HG03442 (cell line): ENCODE results near the gene MAP1LC3A.
"Not testable (repeated sequence)": the region's sequence is repeated elsewhere in the genome, so short reads cannot be mapped to it uniquely, and the experiment has no call there.

Source experiments
- ATAC-seq: cut with Tn5 transposase; IDR thresholded peaks from one replicate; pipeline ENCODE4 v1.9.1; 2021; ENCODE audit warnings: mild to moderate bottlenecking, moderate library complexity; ENCODE audit not compliant: unreplicated experiment

MAP1LC3A gene

GRCh38 chr20:34558320-34559218 lies at the start of gene MAP1LC3A:
TSS of gene MAP1LC3A (plus strand) at chr20:34558718. CDS start at chr20:34558869, 151 bp downstream.
- ATAC-seq, result peak; percentile 52

DNA sequence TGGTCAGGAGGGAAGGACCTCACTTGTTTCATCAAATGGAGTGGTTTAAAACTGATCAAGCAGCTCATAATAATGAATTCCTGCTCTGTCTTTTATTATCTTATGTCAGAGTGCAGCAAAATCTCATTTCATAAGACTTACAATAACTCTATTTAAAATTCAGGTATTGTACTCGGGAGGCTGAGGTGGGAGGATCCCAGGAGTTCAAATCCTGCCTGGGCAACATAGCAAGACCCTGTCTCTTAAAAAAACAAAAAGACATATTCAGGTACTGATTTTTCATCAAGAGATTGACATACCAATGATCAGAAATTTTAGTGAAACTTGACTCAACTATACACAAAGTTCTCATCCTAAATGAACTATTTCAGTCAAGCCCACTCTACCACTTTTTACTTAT lies 47.9 kb upstream of the MAP1LC3A start:
- ATAC-seq, result no peak

- no peak for ATAC-seq
These were observed 46.6 kb upstream of the MAP1LC3A start for GRCh38 chr20:34511891-34512265.

DNA sequence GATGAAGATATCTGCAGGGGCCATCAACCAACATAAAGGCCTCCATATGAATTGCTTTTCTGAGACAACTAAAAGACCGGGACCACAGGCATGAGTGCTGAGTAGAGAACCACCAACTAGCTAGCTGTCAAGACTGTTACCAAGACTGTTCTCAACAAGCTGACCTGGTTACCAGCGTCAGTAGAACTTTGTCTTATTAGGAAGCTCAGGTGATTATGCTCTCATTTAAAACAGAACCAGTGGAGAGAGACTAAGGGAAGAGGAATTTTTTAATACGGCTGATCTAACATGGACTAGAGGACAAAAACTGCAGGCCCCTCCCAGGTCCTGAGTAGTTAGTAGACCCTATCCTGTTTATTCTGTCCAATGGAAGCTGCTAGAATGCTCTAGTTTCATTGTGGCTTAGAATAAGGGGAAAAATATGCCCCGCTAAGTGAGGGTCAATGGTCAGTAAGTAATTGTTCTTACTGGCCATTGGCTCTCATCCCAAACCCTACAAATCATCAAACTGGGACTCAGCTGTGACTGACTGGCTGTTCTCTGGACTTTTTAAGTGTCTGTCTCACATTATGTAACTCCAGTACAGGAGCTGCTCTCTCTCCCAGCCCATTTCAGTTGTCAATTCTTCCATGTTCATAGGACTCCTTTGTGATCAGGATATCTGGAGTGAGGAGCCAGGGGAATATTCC lies 46.1 kb upstream of the MAP1LC3A start:
- ATAC-seq, result no peak

GRCh38 chr20:34512955-34513419 lies 45.5 kb upstream of the MAP1LC3A start:
- no peak for ATAC-seq

GRCh38 chr20:34514034-34514433 lies 44.5 kb upstream of the MAP1LC3A start:
- not testable (repeated sequence) for ATAC-seq

- ATAC-seq, result no peak
These were observed 43.5 kb upstream of the MAP1LC3A start for GRCh38 chr20:34514897-34515483.

- peak; percentile 40 for ATAC-seq
These were observed 42.9 kb upstream of the MAP1LC3A start for GRCh38 chr20:34515484-34516246.

- peak; percentile 64 for ATAC-seq
These were observed 42.0 kb upstream of the MAP1LC3A start, which contains the start of gene DYNLRB1 for GRCh38 chr20:34516247-34517113. TSS of gene DYNLRB1 (plus strand) at chr20:34516422. CDS start at chr20:34516459, 37 bp downstream.

GRCh38 chr20:34517114-34517505 lies 41.4 kb upstream of the MAP1LC3A start:
- ATAC-seq, result no peak

GRCh38 chr20:34518863-34519262 lies 39.7 kb upstream of the MAP1LC3A start:
- not testable (repeated sequence) for ATAC-seq

DNA sequence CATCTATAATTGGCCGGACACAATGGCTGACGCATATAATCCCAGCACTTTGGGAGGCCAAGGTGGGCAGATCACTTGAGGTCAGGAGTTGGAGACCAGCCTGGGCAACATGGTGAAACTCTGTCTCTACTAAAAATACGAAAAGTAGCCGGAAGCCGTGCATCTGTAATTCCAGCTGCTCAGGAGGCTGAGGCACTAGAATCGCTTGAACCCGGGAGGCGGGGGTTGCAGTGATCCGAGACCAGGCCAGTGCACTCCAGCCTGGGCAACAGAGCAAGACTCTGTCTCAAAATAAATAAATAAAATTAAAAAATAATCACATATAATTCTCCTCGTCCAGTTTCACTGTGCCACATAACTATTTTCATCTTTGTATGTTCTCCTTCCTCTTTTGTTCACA lies 38.7 kb upstream of the MAP1LC3A start:
- not testable (repeated sequence) for ATAC-seq

DNA sequence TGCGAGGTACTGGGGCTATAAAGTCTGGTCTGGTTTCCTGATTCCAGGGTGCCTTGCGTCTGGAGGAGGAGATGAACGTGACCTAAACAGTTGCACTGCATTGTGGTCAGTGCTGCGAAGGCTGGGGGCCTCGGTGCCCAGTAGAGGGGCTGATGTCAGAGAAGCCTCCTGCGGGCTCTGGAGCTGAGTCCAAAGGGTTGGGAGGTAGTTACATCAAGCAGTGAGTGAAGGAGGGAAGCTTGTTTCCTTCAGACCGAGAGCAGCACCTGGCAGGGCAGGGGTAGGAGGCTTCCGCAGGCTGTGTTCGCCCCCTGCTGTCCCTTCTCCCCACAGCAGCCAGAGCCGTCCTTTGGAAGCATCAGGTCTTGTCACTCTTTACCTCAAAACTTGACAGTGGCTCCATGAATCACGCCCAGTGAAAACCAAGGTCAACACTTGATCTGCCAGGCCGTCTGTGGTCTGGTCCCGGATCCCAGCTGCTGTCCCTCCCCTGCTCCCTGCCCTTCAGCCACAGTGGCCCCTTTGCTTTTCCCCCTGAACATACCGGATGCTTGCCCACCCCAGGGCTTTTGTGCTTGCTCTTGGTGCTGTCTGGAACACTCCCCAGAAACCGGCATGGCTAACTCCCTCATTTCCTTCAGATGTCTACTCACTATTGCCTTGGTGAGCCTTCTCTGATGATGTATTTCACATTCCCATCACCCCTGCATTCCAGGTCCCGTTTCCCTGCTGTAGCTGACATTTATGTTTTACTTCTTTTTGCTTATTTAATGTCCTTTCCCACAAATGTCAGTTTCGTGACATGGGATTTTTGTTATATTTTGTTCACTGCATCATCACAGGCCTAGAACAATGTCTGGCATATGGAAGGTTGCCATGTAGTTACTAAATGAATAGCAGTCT lies 35.3 kb upstream of the MAP1LC3A start:
- no peak for ATAC-seq

GRCh38 chr20:34524426-34524825 lies 34.1 kb upstream of the MAP1LC3A start:
- ATAC-seq, result no peak

DNA sequence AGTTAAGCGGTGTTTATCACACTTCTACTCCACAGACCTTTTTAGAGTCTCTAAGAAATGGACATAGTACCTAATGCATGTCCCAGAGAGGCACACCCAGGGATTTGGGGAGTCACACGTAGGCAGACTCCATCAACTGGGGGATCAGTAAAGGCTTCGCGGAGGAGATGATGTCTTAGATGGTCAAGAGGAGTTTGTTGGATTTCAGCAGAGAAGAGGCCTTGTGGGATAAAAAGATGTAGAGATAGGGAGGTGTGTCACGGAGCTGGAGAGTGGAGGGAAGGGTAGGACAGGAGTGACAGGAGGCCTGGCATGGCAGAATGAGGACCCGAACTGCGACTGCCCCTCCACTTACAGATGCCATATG lies 33.2 kb upstream of the MAP1LC3A start:
- ATAC-seq, result no peak

DNA sequence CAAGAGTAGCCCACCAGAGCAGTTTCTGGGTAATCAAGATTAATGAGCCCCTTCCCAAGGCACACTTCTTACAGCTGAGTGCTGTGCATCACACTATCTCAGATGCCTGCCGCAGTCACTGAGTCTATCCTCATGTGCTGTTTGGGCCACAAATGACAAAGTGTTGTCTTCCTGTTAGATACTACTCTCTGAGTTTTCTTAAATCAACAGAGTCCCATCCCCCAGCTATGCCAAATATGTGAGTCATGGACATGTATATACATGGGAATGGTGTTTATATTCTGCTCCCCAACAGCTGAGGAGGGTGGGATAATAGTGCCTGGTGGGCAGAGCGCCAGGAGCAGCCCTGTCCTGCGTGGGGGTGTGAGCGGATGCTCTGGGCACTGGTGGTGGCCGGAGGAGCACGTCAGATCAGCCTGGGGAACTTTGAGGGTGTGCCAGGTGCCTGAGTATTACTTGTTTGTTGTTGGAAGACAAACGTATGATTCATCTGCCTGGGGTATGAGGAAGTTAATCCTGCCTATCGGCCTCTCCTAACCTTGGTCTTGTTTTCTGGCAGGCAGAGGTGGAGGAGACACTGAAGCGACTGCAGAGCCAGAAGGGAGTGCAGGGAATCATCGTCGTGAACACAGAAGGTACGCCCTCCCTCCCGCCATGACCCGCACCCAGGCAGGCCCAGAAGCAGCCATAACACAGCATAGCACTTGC lies 32.7 kb upstream of the MAP1LC3A start:
- no peak for ATAC-seq

DNA sequence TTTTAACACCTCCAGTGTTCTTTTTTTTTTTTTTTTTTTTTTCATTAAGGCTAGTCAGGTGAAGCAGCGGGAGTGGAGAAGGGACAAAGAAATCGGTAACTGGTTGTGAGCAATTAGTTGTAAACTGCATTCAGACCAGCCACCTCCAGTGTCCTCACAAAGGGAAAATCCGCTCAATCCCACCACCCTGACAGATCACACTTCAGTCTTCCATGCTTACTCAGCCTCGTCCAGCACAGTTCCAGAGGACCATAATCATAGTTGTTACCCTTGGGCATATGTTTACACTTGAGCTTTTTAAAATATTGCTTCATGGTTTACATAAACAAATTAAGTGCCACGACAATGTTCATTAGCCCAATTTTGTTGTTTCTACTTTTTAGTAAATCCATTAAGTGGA lies 32.1 kb upstream of the MAP1LC3A start:
- ATAC-seq, result no peak

DNA sequence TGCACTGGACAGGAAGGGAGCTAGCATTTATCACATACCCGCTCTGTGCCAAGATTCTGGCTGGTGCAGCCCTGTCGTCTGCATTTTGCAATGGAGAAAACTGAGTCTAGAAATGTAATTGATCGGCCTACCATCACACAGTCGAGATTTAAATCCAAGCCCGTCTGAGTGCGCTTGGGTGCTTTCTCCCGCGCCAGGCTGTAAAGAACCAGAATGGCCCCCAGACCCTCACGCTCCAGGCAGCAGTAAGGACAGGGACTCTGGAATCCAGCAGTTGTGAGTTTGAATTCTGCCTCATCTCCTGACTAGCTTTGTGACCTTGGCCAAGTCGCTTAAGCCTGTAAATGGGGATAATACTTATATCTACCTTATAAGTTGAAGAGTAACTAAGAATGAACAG lies 31.5 kb upstream of the MAP1LC3A start:
- no peak for ATAC-seq
